GM21619 (cell line): ENCODE data around the gene WDFY3.

Experiments used
- ATAC-seq: cut with Tn5 transposase; IDR thresholded peaks from one replicate; pipeline ENCODE4 v1.9.1; 2021; ENCODE audit not compliant: unreplicated experiment

Gene WDFY3, protein sequence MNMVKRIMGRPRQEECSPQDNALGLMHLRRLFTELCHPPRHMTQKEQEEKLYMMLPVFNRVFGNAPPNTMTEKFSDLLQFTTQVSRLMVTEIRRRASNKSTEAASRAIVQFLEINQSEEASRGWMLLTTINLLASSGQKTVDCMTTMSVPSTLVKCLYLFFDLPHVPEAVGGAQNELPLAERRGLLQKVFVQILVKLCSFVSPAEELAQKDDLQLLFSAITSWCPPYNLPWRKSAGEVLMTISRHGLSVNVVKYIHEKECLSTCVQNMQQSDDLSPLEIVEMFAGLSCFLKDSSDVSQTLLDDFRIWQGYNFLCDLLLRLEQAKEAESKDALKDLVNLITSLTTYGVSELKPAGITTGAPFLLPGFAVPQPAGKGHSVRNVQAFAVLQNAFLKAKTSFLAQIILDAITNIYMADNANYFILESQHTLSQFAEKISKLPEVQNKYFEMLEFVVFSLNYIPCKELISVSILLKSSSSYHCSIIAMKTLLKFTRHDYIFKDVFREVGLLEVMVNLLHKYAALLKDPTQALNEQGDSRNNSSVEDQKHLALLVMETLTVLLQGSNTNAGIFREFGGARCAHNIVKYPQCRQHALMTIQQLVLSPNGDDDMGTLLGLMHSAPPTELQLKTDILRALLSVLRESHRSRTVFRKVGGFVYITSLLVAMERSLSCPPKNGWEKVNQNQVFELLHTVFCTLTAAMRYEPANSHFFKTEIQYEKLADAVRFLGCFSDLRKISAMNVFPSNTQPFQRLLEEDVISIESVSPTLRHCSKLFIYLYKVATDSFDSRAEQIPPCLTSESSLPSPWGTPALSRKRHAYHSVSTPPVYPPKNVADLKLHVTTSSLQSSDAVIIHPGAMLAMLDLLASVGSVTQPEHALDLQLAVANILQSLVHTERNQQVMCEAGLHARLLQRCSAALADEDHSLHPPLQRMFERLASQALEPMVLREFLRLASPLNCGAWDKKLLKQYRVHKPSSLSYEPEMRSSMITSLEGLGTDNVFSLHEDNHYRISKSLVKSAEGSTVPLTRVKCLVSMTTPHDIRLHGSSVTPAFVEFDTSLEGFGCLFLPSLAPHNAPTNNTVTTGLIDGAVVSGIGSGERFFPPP (N-terminal part only)

DNA sequence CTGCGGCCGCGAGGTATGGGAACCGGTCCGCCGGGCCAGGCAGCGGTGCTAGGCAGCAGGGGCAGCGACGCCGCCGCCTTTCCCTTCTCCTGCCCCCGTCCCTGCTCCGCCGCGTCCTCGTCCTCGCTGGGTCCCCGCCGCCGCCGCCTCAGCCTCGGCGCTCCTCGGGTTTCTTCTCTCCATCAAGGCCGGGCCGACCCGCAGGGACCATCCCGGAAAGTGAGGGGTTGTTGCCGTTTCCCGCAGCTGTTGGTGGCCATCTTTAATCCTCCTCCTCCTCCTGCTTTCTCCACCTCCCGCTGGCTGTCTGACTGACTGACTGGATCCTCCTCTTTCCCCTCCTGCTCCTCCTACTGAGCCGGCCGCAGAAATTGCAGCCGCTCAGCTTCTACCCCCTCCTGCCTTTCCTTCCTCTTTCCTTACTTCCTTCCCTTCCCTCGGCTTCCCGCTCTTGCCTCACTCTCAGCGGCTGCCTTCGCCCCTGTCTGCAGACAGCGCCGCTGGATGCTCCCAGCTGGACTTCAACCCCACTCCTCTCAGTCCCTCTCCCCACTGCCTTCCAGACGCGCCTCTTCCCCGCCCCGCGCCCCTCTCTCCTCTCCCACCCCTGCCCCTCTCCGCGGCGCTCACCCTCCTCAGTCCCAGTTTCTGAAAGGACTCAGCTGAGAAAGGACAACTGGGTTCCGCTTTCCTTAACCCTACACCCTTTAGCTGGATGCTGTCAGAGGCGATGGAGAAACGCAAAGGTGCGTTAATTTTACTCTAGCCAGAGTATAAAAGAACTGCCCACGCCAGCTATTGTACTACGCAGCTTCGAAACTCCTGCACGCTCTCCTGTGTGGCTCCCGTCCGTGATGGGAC, at the start of gene WDFY3:
Gene WDFY3 (minus strand): TSS at position 309 of the 861 bp plus-strand sequence. CDS start 106,099 bp downstream, outside the sequence.
- ATAC-seq, result no peak

DNA sequence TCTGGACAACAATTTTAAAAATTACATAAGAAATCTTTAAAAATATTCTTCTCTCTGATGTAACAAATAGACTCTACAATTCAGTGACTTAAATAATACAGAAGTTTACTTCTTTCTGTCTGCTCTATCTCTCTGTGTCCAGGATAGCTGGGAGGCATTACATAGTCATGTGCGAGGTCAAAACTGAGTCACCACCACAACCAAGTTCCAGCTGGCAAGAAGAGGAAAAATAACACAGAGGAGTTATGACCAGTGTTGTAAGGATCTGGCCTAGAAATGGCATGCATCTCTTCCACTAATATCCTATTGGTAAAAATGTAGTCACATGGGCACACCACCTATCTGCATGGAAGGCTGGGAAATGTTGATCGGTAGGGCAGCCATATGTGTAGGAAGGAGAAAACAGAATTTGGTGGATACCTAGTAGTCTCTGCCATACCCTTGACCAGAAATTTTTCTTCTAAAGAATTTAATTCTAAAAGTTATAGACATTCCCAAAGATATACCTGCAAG, 39.4 kb upstream of the WDFY3 start:
- ATAC-seq, result no peak

DNA sequence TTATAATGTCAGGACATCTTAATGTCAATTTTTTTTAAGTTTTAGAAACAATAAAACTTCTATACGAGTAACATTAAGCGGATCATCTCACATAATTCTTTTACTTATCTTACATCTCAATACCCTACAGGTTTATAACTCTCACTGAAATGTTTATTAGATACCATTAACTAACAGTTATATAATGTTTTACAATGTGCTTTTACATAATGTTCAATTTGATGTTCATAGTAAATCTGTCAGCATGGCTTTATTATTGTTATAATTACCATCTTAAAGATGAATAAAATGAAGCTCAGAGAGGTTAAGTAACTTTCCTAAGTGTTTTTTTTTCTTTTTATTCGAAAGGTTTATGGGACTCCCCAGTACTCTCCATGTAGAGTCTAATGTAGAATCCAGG, 33.9 kb upstream of the WDFY3 start:
- no peak for ATAC-seq

DNA sequence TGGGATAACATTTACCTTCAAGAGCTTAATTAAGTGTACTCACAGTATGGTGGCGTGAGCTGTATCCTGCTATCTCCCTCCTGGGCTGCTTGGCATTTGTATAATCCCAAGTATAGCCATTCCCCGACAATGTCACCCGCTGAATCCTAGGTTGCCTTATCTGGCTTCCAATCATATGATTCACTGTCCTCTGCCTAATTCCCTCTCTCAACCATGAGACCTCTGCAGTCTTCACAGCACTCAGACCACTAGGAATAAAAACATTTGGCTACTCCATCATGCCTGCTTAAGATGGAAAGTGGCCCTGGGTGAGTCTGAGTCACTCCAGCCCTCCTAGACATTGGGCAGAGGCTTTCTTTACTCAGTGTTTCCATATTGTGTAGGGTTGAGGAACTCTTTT, 28.9 kb upstream of the WDFY3 start:
- ATAC-seq, result no peak

DNA sequence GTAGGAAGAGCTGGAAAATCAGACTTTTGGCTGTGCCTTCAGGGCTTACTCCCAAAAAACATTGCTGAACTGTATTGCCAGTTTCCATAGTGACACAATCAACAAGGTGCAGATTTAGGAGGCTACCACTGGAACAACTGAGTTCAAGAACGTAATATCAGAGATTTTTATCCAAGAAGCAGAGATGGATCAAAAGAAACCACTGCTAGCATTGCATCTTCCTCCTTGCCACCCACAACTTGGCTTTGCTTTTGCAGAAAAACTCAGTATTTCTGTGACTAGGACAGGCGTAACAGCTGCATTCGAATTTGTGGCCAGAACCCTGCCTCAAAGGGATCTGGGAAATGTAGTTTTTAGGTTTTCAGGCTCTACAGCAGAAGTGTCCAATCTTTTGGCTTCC, 27.8 kb upstream of the WDFY3 start:
- ATAC-seq, result no peak

DNA sequence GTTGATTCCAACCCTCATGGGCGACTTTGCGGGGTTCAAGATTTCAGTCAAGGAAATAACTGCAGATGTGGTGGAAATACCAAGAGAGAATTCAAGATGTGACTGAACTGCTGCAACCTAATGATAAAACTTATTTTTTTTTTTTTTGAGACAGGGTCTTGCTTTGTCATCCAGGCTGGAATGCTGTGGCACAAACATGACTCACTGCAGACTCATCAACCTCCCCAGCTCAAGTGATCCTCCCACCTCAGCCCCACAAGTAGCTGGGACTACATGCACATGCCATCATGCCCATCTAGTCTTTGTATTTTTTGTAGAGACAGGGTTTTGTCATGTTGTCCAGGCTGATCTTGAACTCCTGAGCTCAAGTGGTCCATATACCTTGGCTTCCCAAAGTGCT, 19.5 kb upstream of the WDFY3 start:
- no peak for ATAC-seq

DNA sequence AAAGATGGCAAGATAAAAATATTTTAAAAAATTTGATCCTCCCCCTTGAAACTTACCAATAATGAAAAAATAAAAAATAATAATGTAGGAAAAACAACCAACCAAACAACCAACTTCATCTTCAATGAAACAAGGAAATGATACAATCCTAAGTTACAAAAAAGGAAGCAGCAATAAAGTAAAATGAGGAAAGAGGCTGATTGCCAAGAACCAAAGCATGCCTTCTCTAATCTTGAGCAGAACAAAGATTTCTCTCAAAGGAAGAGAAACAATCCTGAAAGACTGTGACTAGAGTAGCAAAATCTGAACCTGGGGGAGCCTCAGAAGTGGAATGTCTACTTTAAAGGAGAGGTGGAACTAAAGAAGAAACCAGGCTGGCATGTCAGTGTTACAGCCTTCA, 10.9 kb upstream of the WDFY3 start:
- no peak for ATAC-seq

DNA sequence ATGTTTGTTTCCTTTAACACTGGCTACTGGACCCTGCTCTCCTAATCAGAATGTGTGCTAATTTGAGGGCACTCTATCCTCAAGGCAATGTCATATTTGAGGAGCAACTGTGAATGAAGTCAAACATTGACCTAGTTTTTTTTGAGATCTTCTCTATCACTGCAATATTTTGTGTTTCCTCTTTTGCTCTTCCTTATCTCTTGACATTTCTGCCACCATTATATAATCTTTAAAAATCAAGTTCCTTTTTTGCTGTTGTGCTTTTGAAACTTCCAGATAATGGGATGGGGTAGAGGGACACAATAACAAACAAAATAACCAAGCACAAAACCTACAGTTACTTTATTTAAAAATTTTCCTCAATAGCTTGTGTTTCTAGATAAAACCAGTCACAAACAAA, 7.4 kb upstream of the WDFY3 start:
- no peak for ATAC-seq

DNA sequence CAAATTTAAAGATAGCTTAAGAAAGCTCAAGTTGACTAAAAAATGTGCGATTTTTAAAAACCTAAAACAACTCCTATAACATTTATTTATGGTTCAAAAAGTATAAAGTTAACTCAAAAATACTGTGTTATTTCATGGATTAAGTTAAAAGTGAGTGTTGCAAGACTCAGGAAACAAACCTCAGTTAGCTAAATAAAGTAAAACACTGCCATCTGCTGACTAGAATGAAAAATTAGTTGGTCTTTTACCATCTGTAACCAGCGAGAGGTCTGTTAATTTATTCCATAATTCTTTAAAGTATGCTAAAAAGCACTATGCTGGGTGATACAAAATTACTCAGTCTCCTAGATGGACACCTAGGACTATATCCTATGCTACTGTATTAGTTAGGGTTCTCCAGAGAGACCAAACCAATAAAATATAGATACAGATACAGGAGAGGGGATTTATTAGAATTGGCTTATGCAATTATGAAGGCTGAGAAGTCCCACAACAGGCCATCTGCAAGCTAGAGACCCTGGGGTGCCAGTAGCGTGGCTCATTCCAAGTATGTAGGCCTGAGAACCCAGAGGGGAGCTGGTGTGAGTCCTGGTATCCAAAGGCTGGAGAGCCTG, 4.9 kb upstream of the WDFY3 start:
- ATAC-seq, result no peak

DNA sequence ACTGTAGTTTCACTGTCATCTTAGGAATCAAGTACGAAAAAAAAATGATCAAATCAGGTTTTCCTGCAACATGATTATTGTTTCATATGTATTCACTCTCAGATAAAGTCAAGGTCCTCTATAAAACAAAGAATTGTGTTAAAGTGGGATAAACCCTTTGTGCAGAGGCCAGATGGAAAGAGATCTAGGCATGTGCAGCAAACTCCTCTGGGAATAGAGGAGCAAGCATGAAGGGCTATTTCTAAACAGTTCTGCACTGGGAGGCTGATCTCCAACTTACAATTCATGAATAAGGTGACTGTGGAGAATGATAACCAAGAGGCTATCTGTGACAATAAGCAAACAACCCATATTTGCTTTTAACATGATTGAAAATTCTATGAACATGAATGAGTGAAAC, 2.4 kb upstream of the WDFY3 start:
- ATAC-seq, result no peak

DNA sequence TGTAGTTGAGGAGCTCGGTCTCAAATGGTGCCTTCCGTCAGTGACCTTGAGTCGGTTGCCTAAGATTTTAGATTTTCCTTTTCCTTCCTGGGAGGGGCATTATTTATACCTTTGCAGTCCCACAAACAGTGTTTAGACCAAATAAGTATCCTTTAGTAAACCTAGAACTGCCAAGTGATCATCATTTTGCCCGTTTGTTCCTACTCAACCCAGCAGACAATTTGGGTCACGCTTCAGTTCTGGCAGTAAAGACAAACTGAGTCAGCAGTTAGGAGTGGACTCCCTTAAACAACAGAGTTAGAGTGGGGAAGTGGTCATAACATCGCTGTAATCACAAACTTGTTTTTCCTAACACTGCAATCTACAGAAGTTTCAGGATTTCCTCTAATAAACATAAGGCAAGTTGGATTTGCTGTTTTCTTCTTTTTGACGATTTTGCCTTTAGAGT, 777 bp upstream of the WDFY3 start:
- ATAC-seq, result no peak

DNA sequence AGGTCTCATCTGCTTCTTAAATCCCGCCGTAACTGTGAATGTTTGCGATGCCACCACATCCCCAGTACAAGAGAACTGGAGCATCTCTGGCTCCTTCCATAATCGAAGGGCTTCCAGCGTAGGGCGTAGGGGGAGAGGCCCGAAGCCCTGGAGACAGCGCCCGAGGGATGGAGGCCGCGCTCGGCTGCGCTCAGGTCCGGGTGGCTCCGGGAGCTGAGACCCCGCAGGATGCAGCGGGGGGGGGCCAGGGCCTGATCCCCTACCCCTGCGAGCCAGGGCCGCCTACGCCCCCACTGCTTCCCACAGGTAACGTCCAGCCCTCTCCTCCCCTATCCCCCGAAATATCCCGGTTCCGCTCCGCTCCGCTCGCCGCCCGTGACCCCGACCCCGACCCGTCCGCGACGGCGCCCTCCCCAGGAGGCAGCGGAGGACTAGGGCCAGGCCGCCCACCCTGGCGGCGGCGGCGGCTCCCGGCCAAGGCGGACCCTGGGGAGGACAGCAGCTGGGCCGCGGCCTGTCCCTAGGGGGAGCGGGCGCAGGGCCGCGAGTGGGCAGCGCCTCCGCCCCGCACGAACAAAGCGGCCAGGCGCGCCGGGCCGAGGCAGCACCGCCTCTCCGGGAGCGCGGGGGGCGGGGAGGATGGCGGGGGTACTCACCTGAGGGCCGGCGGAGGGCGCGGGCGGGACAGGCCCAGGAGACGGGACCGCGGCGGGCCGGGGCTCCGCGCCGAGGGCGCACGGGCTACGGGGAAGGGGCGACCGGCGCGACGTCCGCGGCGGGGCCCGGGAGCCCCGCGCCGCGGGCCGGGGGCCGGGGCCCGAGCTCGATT, 723 bp downstream of the WDFY3 start:
- no peak for ATAC-seq

DNA sequence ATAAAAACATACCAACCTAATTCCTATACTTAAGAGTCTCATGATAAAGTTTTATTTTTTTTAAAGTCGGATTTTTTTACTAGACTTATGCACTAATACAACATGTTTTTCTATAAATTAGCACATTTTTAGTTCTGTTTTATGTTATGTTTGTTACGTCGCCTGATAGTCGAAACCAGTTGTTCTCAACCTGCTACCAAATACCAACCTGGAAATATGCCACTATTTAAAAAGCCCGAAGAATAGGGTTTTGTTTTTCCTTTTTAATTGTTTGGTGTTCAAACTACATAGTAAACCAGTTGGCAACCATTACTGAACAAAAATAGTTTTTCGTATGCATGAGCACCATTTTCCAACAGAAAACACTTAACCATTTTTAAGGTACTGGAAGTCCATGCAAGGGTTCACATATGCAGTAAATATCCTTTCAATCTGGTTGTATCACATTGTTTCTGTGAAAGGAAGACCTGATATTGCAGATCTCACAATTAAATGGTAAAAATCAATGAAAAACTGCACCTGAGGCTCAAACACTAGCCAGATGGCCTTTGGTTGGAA, 1.4 kb downstream of the WDFY3 start:
- no peak for ATAC-seq

DNA sequence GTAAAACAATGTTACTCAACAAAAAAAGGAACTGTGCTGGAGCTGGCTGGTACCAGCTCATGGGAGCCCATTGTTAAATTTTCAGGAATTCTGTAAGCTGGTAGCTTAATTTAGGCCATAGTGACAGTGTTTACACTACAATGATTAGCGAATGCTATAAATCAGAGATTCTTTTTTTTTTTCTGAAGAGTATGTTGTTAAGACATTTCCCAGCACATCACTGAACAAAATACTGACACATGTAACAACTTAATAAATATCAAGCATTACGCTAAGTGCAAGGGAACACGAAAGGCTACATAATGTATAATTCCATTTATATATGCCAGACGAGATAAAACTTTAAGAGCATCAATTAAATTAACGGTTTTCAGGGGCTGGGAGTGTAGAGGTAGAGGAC, 4.4 kb downstream of the WDFY3 start:
- ATAC-seq, result no peak

DNA sequence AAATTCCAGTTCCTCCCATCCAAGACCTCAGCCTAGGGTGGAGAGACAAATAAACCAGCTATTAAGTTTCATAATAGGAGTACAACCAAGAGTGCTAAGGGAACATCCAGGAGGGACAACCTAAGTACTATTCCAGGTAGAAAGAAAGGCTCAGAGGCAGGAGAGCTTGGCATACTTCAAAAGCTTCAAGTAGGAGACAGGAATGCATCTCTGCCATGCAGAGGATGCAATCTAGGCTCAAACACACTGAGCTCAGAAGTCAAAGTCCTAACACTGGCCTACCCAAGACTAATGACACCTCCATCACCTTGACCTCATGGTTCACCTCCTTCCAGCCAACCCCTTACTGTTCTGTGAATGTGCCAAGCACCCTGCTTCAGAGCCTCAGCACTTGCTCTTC, 8.1 kb downstream of the WDFY3 start:
- ATAC-seq, result no peak

DNA sequence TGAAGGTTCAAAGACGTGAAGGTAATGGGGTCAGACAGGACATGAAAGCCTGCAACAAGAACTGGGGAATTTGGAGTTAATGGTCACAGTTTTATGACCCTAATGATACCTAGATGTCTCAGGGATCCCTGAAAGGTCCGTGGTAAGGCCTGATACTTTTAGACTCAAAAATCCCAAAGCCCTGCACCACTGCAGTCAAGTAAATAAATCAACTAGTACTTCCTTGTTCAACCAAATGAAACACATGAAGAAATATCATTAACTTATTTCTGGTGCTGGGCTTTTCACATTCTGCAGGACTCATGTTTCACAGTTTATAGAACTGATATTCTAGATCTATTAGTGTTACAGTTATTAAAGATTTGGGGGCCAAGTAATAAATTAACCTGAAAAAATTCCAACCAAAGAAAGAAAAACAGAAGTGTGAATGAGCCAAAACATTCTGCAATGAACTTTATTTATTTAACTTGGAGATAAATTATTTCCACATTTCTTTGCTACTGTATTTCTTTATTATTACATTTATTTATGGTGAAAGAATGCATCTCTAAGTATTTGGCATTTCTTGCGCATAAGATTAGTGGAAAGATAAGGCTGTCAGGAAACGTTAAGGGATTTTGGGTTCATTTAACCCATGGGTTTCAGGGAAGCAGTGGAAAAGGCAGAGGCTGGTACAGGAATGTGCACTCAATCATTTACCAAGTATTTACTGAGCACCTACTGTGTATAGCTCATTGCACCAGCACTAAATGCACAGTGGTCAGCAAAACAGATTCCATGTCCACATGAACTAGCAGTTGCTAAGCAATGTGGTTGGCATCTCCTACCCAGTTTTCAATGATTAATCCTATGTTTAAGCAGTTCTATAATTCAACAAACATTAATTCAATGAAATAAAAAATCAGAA, 8.7 kb downstream of the WDFY3 start:
- ATAC-seq, result no peak

DNA sequence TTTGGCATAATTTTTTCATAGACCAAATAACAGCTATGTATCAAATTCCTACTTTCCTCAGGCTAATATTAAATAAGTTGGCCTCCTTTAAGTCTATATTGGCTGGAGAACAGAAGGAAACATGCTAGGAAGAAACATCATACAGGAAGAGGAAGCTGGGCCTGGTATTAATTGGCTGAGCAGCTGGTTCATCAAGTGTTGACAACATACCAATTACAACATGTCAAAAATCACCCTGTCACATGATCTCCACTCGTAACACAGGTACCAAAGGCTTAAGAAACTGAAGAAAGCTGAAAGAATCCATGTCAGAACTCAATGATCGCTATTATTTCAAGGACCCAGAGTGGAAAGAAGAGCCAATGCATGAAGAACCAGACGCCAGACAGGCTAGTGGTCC, 10.5 kb downstream of the WDFY3 start:
- ATAC-seq, result no peak
